ENCODE data around the gene TSPAN5.

The TSPAN5 gene

DNA sequence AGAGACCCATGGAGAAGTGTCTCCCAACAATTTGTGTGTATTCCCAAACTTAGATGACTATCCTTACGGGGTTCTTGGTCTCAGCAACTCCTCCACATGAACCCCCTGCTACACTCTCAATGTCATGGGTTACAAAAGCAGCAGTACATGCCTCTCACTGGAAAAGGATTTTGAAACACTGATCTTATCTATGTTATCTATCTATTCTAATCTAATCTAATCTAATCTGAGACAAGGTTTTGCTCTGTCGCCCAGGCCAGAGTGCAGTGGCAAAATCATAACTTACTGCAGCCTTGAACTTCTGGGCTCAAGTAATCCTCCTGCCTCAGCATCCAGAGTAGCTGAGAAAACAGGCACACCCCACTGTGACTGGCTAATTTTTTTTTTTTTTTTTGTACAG, 19.3 kb downstream of the TSPAN5 start:
- H3K4me3 ChIP-seq (replicated peaks in 1 of 2; ENCODE audit: low read depth in 2 of 2, low read length in 2 of 2): no peak overlapping the region
- no peak for DNase-seq (ENCODE audit: low read depth in 2 of 2)
- no peak for TF ChIP-seq CTCF (IDR thresholded peaks at IDR 0.05; ENCODE audit: low read depth, low read length)

GRCh38 chr4:98638661-98639060, 19.8 kb downstream of the TSPAN5 start:
- DNase-seq (ENCODE audit: low read depth in 2 of 2): peak in 1 of 2 donors; percentile 70
- H3K4me3 ChIP-seq (replicated peaks in 1 of 2; ENCODE audit: low read depth in 2 of 2, low read length in 2 of 2): no peak overlapping the region
- no peak for TF ChIP-seq CTCF (IDR thresholded peaks at IDR 0.05; ENCODE audit: low read depth, low read length)

DNA sequence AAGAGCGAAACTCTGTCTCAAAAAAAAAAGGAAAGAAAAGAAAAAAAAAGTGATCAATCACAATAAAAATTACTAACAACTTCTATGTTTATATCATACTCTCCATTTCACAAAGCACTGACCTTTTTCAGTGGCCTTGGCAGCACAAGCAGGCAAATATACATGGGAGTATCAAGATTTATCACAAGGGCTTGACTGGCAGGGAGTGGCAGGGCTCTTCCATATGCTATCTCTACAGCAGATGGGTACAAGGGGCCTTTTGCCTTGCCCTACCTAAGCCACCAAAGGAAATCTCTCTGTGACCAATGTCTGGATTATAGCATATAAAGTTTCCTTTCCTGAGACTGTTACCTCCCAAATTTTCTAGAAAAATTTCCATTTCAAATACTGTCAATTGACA, 24.4 kb downstream of the TSPAN5 start:
- TF ChIP-seq CTCF (IDR thresholded peaks at IDR 0.05; ENCODE audit: low read depth, low read length): no peak
- H3K4me3 ChIP-seq (replicated peaks in 1 of 2; ENCODE audit: low read depth in 2 of 2, low read length in 2 of 2): no peak overlapping the region
- DNase-seq (ENCODE audit: low read depth in 2 of 2): no peak

- H3K4me3 ChIP-seq (replicated peaks in 1 of 2; ENCODE audit: low read depth in 2 of 2, low read length in 2 of 2): no peak overlapping the region
- no peak for TF ChIP-seq CTCF (IDR thresholded peaks at IDR 0.05; ENCODE audit: low read depth, low read length)
- DNase-seq (ENCODE audit: low read depth in 2 of 2): no peak
Observed at GRCh38 chr4:98633159-98633558, 25.3 kb downstream of the TSPAN5 start.

GRCh38 chr4:98632258-98632657, 26.2 kb downstream of the TSPAN5 start:
- no peak for TF ChIP-seq CTCF (IDR thresholded peaks at IDR 0.05; ENCODE audit: low read depth, low read length)
- H3K4me3 ChIP-seq (replicated peaks in 1 of 2; ENCODE audit: low read depth in 2 of 2, low read length in 2 of 2): no peak overlapping the region
- no peak for DNase-seq (ENCODE audit: low read depth in 2 of 2)

- no peak for TF ChIP-seq CTCF (IDR thresholded peaks at IDR 0.05; ENCODE audit: low read depth, low read length)
- H3K4me3 ChIP-seq (replicated peaks in 1 of 2; ENCODE audit: low read depth in 2 of 2, low read length in 2 of 2): no peak overlapping the region
- no peak for DNase-seq (ENCODE audit: low read depth in 2 of 2)
Observed at GRCh38 chr4:98631506-98631905, 26.9 kb downstream of the TSPAN5 start.

DNA sequence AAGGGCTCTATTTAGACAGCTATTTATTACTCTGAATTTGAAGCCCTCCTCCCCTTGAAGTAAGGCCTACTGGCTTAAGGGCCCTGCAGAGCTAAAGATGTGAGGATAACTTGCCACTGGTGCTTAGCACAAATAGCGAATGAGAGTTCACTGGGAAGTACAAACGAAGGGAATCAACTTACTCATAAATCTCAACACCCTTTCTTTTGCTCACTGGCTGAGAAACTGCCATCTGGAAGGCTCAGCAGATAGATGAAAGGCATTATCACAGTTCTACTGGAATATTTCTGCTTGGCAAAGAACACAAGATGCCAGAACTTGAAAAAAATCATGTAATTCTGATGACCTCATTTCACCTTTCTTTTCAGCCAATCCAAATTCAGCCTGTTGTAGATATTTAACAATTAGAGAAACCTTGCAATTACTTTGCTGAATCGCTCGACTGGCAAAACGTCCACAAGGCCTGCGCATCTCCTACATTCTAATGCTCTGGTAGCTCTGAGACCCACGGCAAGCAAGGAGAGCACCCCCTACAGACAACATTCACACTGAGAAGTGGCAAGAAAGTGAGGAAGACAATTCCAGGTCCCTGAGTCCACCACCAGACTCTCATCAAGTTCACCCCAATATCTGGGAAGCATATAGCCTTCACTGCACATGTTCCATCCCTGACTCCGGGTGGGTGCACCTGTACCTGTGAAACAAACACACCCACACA, 27.5 kb downstream of the TSPAN5 start:
- no peak overlapping the region for H3K4me3 ChIP-seq (replicated peaks in 1 of 2; ENCODE audit: low read depth in 2 of 2, low read length in 2 of 2)
- DNase-seq (ENCODE audit: low read depth in 2 of 2): peak in 1 of 2 donors; percentile 61
- no peak for TF ChIP-seq CTCF (IDR thresholded peaks at IDR 0.05; ENCODE audit: low read depth, low read length)

All from cardiac fibroblast (primary cell).